Cortex of kidney (tissue), 1 donor: ENCODE results near the gene PRKCB.

Experiments
- DNase-seq: peaks from one replicate; lab custom pipeline; 2025; lab: John Stamatoyannopoulos, UW

PRKCB gene

DNA sequence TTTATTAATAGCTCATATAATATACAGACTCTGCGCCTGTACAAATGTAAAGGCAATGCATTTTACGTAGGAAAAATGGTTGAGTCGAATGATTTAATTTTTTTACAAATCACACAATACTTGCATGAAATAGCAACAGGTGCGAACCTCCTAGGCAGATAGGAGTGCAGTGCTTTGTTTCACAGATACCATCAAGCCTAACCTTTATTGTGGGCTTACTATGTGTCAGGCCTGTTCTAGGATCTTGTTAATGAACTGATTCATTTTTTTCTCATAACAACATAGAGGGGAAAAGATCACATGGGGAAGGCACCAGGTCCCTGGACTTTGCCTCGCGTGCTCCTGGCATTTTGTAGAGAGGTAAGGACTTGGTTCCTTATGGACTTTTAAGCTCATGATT is 107.8 kb downstream of the PRKCB start:
- DNase-seq, result no peak

DNA sequence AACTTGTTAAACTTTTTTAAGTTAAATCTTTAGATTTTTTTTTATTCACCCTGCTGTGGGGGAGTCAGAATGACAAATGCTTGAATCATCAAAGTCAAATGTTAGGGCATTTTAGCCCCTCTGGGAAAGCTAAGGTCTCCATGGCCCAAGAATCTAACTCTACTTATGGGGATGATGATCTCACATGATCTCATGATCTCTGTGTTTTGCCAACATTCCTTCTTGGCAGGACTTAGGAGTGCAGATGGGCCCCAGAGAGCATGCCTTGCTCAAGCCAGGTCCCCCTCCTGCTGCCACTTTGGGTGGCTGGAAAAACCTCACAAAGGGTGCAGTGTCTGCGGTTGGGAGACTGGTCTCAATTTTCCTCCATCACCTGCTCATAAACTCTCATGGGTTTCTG is 108.6 kb downstream of the PRKCB start:
- no peak for DNase-seq

GRCh38 chr16:23945243-23945642 is 109.5 kb downstream of the PRKCB start:
- DNase-seq, result no peak

DNA sequence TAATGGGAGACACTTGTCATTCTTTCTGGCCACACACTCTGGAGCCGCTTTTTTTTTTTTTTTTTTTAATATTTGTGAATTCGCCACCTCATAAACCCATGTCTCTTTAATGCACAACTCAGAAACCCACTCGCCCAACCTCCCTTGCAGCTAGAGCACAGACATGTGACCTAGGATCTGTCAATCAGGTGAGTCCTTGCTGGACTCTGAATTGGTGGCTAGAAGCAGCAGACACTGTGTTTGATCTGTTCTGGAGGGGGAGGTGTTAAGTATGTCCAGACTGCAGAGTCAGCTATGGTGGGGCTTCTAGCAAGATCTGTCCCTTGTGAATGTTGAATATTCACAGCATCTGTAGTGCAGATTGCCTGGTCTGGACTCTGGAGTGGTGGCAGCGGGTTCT is 112.1 kb downstream of the PRKCB start:
- DNase-seq, result no peak

DNA sequence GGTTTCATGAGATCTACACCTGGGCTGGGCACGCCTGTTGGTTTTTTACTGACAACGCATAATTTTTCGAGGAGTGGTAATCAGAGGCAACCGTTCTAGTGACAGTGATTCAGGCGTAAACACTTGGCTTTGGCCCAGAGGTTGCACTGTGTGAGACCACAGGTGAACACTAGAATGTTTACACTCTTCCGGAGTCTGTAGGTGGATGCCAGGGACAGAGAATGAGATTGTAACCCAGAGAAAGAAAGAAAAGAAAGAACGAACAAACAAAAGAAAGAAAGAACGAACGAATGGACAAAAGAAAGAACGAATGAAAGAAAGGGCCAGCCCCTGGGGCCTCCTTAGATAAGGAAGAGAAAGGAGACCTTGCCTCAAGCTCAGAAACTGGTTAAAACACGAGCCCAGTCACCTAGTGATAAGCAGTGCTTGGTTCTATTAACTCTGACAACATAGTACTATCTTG is 113.2 kb downstream of the PRKCB start:
- no peak for DNase-seq

DNA sequence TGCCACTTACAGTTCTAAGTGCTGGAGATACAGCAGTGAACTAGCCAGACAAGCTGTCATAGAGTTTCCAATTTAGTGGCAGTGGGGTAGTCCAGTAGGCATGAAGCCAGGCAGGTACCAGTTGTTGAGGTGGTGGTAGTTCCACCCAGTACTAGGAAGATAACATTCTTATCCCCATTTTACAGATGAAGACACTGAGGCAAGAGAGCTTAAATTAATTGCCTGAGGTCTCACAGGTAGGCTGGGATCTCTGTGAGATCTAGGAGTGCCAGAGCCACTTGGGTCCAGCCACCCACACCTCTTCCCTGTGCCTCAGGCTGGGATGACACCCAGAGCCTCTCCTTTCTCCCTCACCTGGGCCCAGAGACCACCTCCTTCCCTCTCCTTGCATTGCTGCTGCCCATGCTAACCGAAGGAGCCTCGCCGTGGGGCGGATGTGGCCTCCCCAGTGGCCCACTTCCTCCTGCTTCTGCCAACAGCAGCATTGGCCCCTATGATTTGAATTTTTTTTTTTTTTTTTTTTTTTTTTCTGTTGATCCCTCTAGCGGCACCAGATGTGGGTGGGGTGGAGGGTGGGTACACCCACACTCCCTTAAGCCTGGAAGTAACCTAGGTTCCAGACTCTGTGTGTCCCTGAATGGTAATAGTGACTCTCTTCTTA is 114.0 kb downstream of the PRKCB start:
- DNase-seq, result no peak

DNA sequence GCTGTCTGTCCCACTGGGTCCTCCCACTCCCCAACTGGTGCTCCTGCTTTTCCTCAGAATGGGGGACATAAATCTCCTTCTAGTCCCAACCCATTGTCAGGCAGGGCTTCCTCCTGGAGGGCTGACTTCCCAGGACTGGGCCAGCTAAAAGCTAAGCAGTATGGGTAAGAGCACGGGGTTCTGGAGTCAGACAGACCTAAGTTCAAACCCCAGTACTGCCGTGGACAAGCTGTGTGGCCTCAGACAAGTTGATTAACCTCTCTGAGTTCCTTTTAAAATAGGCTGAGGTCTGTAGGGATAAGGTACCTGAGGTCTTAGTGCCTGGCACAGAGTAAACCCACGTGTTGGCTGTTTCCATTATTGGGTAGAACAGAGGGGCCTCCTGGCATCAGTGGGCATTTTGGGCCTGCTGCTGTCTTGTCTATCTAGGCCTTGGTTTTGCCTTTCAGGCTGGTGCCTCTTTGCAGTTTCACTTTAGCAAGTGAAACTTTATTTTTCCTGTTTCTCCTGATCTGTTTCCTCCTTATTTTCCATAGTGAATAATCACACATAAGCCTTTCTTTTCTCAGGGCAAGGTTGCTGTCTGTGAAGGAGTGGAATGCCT is 114.6 kb downstream of the PRKCB start:
- DNase-seq, result no peak

- no peak for DNase-seq
Observed at GRCh38 chr16:23950898-23951297, 115.1 kb downstream of the PRKCB start.

DNA sequence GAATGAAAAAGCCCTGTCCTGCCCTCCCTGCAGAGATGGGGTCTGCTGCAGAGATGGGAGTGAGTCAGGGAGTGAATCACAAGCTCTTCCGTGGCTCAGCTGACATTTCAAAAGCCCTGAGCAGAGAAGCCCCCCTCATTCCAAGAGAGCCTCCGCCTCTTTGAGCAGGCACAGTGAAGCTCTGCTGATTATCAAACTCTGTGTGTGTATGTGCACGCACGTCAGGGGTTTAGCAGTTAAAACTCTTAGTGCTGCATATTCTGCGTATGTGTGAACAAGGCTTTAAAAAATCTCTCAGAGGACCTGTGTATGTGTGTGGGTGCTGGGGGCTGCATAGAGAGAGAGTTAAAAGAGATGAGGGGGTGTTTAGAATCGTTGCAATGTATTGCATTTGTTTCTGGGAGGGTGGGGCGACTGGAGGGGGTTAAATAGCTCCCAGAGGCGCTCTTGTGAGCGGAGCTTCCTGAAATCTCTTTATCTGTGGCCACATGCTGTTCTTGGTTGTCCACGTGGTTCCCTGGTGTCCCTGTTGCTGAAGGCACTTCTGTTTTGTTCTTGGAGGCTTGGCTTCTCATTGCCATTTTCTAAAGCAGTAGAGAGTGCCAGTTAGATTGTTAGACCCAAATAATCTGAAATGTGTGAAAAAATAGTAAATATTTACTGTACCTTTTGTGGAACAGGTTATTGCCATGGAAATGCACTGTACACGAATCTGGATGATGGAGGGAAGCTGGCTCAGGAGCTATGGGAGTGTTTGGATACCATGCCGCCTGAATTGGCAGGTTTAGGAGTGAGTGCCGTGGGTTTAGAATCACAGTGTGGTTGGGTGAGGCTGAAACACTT is 116.6 kb downstream of the PRKCB start:
- DNase-seq, result no peak

- no peak for DNase-seq
Observed at GRCh38 chr16:23952971-23953300, 117.2 kb downstream of the PRKCB start.

- DNase-seq, result no peak
Observed at GRCh38 chr16:23953476-23953875, 117.7 kb downstream of the PRKCB start.

DNA sequence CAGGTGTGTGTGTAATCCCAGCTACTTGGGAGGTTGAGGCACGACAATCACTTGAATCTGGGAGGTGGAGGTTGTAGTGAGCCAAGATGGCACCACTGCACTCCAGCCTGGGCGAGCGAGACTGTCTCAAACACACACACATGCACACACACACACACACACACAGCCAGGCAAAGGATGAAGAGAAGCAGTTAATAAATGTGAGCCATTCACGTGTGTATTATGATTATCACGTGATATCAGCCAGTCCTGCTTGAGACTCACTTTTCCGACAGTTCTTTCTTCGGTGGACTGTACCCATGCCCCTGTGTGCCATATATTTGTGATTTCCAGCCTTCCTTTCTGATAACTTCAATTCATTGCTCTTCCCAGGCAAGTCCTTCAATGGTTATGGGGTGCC is 119.3 kb downstream of the PRKCB start:
- no peak for DNase-seq

GRCh38 chr16:23957287-23957686 is 121.5 kb downstream of the PRKCB start:
- DNase-seq, result no peak

DNA sequence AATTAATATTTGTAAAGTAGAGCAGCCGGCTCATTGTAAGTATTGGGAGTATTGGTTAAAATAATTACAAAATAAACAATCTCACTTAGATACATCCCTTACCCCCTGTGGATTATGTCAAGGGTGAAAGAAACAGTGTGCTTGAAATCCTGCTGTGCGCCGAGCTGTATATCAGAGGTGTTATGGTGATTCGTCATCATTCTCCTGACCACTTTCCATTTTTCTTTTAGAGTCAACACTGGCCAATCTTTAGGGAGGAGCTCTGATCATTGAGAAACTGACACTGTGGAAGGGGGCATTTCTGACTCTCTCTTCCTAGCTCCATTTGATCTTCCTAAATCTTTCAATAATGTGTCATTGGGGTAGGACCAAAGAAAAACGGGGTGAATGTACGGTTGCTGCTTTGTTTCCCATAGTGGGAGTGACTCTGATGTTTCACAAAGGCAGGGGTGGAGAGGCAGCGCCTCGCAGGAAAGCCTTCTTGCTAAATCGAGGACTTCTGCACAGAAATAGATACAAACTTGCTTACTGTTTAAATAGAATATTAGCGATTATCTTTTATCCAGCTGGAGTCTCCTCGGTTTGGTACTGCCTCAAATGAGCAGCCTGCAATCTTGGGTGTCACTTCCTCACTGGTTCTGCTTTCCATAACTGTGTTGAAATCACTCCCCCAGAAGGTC is 123.4 kb downstream of the PRKCB start:
- DNase-seq, result no peak

GRCh38 chr16:23959752-23960072 is 123.9 kb downstream of the PRKCB start:
- no peak for DNase-seq

DNA sequence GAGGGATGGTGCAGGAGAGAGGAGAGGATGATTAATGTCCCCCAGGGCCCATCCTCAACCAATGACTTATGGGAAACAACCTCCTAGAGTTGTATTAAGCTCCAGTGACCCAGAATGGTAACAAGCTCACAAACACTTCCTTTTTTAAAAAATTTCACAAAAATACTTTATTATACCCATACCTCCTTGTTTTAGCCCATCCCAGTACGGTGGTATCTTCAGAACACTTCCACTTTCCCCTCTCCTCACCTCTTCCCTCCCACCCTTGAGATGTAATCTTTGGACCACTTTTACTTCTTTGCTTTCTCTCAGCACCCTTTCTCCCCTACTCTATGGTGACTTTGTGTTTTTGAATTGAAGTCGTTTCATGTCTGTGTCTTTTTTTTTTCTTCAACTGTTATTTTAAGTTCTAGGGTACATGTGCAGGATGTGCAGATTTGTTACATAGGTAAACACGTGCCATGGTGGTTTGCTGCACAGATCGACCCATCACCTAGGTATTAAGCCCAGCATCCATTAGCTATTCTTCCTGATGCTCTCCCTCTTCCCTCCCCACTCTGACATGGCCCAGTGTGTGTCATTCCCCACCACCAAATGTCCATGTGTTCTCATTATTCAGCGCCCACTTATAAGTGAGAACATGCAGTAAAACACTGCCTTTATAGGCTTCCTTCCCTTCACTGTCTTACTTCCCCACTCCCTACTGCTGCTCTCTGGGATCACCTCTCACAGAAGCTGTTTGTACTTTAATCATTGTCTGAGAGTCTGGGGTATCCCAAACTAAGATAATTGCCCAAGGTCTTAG is 124.5 kb downstream of the PRKCB start:
- DNase-seq, result no peak

- DNase-seq, result no peak
Observed at GRCh38 chr16:23962001-23962400, 126.2 kb downstream of the PRKCB start.

DNA sequence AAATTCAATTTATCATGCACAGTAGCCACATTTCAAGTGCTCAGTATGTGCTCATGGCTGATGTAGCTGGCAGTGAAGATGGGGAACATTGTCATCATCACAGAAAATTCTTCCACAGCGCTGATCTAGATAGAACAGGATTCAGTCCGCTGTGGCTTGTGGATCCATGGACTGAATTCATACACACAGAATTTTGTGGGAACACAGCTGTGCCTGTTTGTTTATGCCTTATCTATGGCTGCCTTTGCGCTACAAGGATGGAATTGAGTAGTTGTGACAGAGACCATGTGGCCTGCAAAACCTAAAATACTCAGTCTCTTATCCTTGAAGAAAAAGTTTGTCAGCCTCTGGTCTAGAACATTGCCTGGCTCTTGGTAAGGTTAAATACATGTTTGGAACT is 128.4 kb downstream of the PRKCB start:
- no peak for DNase-seq

DNA sequence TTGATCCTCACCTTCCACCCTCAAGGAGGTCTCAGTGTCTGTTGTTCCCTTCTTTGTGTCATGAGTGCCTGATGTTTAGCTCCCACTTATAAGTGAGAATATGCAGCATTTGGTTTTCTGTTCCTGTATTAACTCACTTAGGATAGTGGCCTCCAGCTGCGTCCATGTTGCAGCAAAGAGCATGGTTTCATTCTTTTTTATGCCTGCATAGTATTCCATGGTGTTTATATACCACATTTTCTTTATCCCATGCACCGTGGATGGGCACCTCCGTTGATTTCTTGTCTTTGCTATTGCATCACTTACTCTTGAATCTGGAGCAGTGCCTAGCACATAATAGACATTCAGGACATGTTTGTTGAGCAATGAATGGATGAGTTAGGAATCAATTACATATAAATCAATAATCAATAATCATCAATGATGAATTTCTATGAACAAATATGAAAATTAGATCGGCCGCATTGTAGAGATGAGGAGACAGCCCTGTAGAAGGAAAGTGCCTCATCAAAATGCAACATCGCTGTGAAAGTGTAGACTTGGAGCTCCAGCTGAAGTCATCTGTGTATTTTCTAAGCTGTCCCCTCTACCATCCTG is 129.5 kb downstream of the PRKCB start:
- DNase-seq, result no peak

DNA sequence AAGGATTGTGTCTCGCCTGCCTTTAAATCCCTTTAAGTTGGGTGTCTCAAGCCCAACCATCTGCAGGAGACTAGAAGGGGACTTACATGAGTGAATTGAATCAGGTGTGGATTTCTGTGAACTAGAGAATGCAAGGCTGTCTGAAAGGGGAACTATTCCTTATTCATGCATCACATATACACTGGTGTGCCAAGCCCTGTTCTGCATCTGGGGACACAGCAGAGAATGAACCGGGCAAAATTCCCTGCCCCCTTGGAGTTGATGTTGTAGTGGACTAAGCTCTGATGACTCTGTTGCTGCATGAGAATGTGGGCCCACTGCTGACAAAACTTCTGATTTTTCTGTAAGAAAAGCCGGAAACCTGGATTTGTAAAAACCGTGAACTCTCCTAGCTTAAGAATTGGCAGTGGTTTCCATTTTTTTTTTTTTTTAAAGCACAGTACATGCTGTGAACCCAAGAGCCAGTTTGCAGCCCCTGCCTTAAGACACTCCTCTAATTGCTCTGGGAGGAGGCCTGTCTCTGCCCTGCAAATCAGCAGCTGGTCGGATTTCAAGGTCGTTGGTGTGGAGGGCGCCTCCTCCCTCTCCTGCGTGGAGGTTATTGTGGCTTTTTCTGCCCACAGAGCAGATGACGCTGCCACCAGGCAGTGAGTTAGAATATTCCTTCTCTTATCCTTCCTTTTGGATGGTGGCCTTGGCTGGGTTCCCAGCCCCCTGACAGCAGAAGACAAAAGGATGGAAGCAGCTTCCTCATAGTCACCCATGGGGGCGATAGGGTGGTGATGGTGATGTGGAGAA is 131.0 kb downstream of the PRKCB start:
- no peak for DNase-seq

GRCh38 chr16:23967775-23968174 is 132.0 kb downstream of the PRKCB start:
- DNase-seq, result no peak
